ENCODE measurements around the gene PRKD2. TPM values are rescaled to one million over a fixed set of nuclear protein-coding genes. Genes with fewer than 3 reads are reported as not detected.

Gene PRKD2
- total RNA-seq, 4 donors from 2014 or later, result 11.8 to 41.3 (median 19.5) TPM

GRCh38 chr19:46704379-46705076, 12.4 kb downstream of the PRKD2 start:
- peak in 2 of 3 donors; percentile 83 to 85 for TF ChIP-seq CTCF (IDR thresholded peaks at IDR 0.05)
- ATAC-seq (ENCODE audit: low FRiP score), result peak; percentile 61
- DNase-seq (ENCODE audit: low spot score), result peak; percentile 95

- ATAC-seq (ENCODE audit: low FRiP score) (no peak), DNase-seq (ENCODE audit: low spot score) (no peak)
- no peak for TF ChIP-seq CTCF (IDR thresholded peaks at IDR 0.05)
Observed at GRCh38 chr19:46700704-46701103, 16.2 kb downstream of the PRKD2 start.

GRCh38 chr19:46698395-46699321, 18.3 kb downstream of the PRKD2 start:
- no peak for TF ChIP-seq CTCF (IDR thresholded peaks at IDR 0.05)
- no peak for DNase-seq (ENCODE audit: low spot score)
- no peak for ATAC-seq (ENCODE audit: low FRiP score)

GRCh38 chr19:46697204-46697960, 19.5 kb downstream of the PRKD2 start:
- TF ChIP-seq CTCF (IDR thresholded peaks at IDR 0.05), result no peak
- ATAC-seq (ENCODE audit: low FRiP score) (peak; percentile 96), DNase-seq (ENCODE audit: low spot score) (peak; percentile 64)

- ATAC-seq (ENCODE audit: low FRiP score), result no peak
- no peak for TF ChIP-seq CTCF (IDR thresholded peaks at IDR 0.05)
- no peak for DNase-seq (ENCODE audit: low spot score)
Observed at GRCh38 chr19:46696866-46697203, 20.1 kb downstream of the PRKD2 start.

GRCh38 chr19:46696052-46696451, 20.9 kb downstream of the PRKD2 start:
- ATAC-seq (ENCODE audit: low FRiP score) (no peak), DNase-seq (ENCODE audit: low spot score) (no peak)
- TF ChIP-seq CTCF (IDR thresholded peaks at IDR 0.05), result no peak

Data from omental fat pad (tissue), 4 donors.